Neutrophil (primary cell): ENCODE results near the gene ABCD4.
A peak's percentile ranks its signal among the peaks of the same experiment; 100 is the strongest.

Source experiments
- H3K27ac ChIP-seq: fragments of 200-600 bp; sonication (generic); 2 replicates; pipeline ENCODE4 v1.5.1; 2016; ENCODE audit warnings: mild to moderate bottlenecking, moderate library complexity
- H3K27me3 ChIP-seq: fragments of 200-600 bp; sonication (generic); 2 replicates; pipeline ENCODE4 v1.6.0; 2016; ENCODE audit warnings: mild to moderate bottlenecking
- H3K36me3 ChIP-seq: fragments of 200-600 bp; sonication (generic); 2 replicates; pipeline ENCODE4 v1.5.1; 2017
- H3K4me1 ChIP-seq, 2 experiments: fragments of 200-600 bp in 1 of 2; sonication (generic) in 1 of 2; 1 replicate in 1 of 2; 2 replicates in 1 of 2; pipeline versions ENCODE4 v1.5.1 to v1.6.1; 2013 to 2016; ENCODE audit warnings: low read depth in 1 of 2, low read length in 1 of 2, mild to moderate bottlenecking in 1 of 2, moderate library complexity in 1 of 2; ENCODE audit not compliant: control insufficient read depth in 1 of 2, insufficient read depth in 1 of 2
- H3K4me3 ChIP-seq, 2 experiments: fragments of 200-600 bp in 1 of 2; sonication (generic) in 1 of 2; 1 replicate in 1 of 2; 2 replicates in 1 of 2; pipeline ENCODE4 v1.5.1; 2013 to 2016; ENCODE audit warnings: low read depth in 1 of 2, low read length in 1 of 2, mild to moderate bottlenecking in 1 of 2, moderate library complexity in 1 of 2
- H3K9me3 ChIP-seq: fragments of 200-600 bp; sonication (generic); 2 replicates; pipeline ENCODE4 v1.5.1; 2016
- TF ChIP-seq, protein P1 (sequence below): fragments of 200-600 bp; sonication (generic); IDR thresholded peaks from 2 replicates; pipeline ENCODE4 v1.5.1; 2016; ENCODE audit warnings: antibody characterized with exemption

ABCD4 gene

DNA sequence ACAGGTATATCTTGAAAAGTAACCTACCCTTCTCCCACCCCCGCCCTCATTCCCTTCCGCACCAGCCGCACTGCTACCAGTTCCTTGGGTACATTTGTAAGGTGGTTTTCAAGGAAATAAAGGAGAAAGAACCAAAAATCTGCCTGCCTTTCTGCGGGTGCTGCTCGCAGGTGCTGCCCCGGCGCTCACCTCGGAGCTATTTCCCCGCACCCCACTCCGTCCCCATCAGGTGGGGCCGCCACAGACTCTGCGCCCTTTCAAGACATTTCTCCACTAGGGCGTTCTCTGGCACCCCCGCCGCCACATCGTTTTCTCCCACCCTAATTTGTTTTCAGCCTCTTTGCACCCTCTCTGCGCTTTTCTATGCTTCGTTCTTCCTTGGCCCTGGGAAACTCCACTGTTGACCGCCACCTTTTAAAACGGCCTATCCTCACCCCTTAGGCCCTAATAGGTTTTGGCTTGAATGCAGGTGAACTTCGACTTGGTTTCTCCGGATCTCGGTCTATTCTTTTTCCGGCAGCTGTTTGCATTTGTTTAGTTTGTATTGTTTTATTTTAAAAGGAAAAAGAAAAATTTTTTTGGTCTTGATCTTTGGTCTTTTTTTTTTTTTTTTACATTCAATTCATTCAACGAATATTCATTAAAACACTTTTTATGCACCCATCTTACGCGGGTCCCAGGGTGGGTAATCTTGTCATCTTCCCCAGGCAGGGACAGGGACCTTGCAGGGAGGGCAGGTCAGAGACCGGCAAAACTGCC lies 60.5 kb downstream of the ABCD4 start:
- Histone ChIP-seq H3K27ac (no peak overlapping the region), H3K36me3 (no peaks in the 10 kb centered on the region), H3K27me3 (peaks cover 100% of the 10 kb centered on the region), H3K4me3 (no peak overlapping the region), H3K9me3 (no peaks in the 10 kb centered on the region), H3K4me1 (peaks cover 7 to 24% of the 10 kb centered on the region in 2 experiments)
- TF ChIP-seq, protein P1, sequence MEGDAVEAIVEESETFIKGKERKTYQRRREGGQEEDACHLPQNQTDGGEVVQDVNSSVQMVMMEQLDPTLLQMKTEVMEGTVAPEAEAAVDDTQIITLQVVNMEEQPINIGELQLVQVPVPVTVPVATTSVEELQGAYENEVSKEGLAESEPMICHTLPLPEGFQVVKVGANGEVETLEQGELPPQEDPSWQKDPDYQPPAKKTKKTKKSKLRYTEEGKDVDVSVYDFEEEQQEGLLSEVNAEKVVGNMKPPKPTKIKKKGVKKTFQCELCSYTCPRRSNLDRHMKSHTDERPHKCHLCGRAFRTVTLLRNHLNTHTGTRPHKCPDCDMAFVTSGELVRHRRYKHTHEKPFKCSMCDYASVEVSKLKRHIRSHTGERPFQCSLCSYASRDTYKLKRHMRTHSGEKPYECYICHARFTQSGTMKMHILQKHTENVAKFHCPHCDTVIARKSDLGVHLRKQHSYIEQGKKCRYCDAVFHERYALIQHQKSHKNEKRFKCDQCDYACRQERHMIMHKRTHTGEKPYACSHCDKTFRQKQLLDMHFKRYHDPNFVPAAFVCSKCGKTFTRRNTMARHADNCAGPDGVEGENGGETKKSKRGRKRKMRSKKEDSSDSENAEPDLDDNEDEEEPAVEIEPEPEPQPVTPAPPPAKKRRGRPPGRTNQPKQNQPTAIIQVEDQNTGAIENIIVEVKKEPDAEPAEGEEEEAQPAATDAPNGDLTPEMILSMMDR, result no peak

DNA sequence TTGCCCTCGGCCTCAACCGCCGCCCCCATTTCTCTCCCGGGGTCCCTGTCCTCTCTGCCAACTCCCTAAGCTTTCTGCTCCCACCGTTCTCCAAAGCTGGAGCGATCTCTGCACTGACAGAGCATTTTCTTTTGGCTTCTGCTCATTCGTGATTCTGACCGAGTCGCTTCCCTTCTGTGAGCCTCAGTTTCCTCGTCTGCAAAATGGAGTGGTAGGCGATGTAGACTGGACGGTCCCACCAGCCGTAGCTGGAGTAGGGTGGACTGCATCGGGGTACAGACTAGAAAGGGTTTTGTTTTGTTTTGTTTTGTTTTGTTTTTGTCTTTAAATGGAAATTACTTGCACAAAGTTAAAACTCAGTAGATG lies 61.1 kb downstream of the ABCD4 start:
- Histone ChIP-seq H3K27ac (no peak overlapping the region), H3K36me3 (no peaks in the 10 kb centered on the region), H3K4me3 (no peak overlapping the region), H3K9me3 (no peaks in the 10 kb centered on the region), H3K4me1 (peaks cover 7 to 24% of the 10 kb centered on the region in 2 experiments), H3K27me3 (peaks cover 100% of the 10 kb centered on the region)
- TF ChIP-seq, protein P1, result no peak

- Histone ChIP-seq H3K36me3 (no peaks in the 10 kb centered on the region), H3K4me3 (peak overlapping the region in 1 of 2 experiments; percentile 8), H3K9me3 (no peaks in the 10 kb centered on the region), H3K27ac (no peak overlapping the region), H3K27me3 (peaks cover 100% of the 10 kb centered on the region), H3K4me1 (peaks cover 7 to 24% of the 10 kb centered on the region in 2 experiments)
- TF ChIP-seq, protein P1, result no peak
Measured at GRCh38 chr14:74240794-74241651, 61.7 kb downstream of the ABCD4 start.

GRCh38 chr14:74239848-74240793 lies 62.6 kb downstream of the ABCD4 start:
- peaks cover 97% of the 10 kb centered on the region for H3K27me3 ChIP-seq
- peaks cover 7 to 24% of the 10 kb centered on the region in 2 experiments for H3K4me1 ChIP-seq
- peak overlapping the region in 1 of 2 experiments; percentile 8 for H3K4me3 ChIP-seq
- no peak overlapping the region for H3K27ac ChIP-seq
- TF ChIP-seq, protein P1, result no peak
- H3K9me3 ChIP-seq, result no peaks in the 10 kb centered on the region
- H3K36me3 ChIP-seq, result no peaks in the 10 kb centered on the region
